NCI-H2196 treated with DMSO at 0.1 percent for 48 hours (cell line): ENCODE results near the gene GPR3.

Experiments used
- DNase-seq: peaks from one replicate; lab custom pipeline; 2025; ENCODE audit not compliant: unreplicated experiment; lab: John Stamatoyannopoulos, UW

Gene GPR3

GRCh38 chr1:27392096-27392777 is at the start of gene GPR3:
Gene GPR3, plus strand, starts transcription at chr1:27392622. Its CDS starts 1,177 bp downstream, at chr1:27393799.
- peak; percentile 88 for DNase-seq

- DNase-seq = peak; percentile 74
Measured at GRCh38 chr1:27342778-27343638, 49.4 kb upstream of the GPR3 start.

- no peak for DNase-seq
Measured at GRCh38 chr1:27343639-27344025, 48.8 kb upstream of the GPR3 start.

- no peak for DNase-seq
Measured at GRCh38 chr1:27345272-27345671, 47.1 kb upstream of the GPR3 start.

- DNase-seq = no peak
Measured at GRCh38 chr1:27346357-27346756, 46.1 kb upstream of the GPR3 start.

GRCh38 chr1:27346991-27347624 is 45.3 kb upstream of the GPR3 start:
- DNase-seq = no peak

- DNase-seq = peak; percentile 81
Measured at GRCh38 chr1:27348861-27349783, 43.3 kb upstream of the GPR3 start.

- DNase-seq = peak; percentile 72
Measured at GRCh38 chr1:27349784-27350662, 42.4 kb upstream of the GPR3 start.

GRCh38 chr1:27350663-27351540 is 41.5 kb upstream of the GPR3 start:
- no peak for DNase-seq

GRCh38 chr1:27351541-27352107 is 40.8 kb upstream of the GPR3 start:
- DNase-seq = no peak

- DNase-seq = no peak
Measured at GRCh38 chr1:27353166-27353565, 39.3 kb upstream of the GPR3 start.

GRCh38 chr1:27353629-27354028 is 38.8 kb upstream of the GPR3 start:
- DNase-seq = no peak

- no peak for DNase-seq
Measured at GRCh38 chr1:27355683-27356082, 36.7 kb upstream of the GPR3 start.

- DNase-seq = no peak
Measured at GRCh38 chr1:27356277-27356618, 36.2 kb upstream of the GPR3 start.

- no peak for DNase-seq
Measured at GRCh38 chr1:27356619-27357280, 35.7 kb upstream of the GPR3 start.

GRCh38 chr1:27357281-27358037 is 35.0 kb upstream of the GPR3 start:
- no peak for DNase-seq
